Duodenal mucosa (tissue), 2 donors: ENCODE data around the gene SERTAD4.

Experiments used
- H3K27ac ChIP-seq: one replicate; pipeline ENCODE4 v1.7.0; 2013; ENCODE audit warnings: low read depth, low read length
- H3K27me3 ChIP-seq, 2 donors: one replicate each; pipeline ENCODE4 v1.7.0; 2013; ENCODE audit warnings: low read length in 2 of 2, control low read depth in 1 of 2; ENCODE audit not compliant: insufficient read depth in 2 of 2, control insufficient read depth in 1 of 2
- H3K36me3 ChIP-seq, 2 donors: one replicate each; pipeline ENCODE4 v1.7.0; 2013; ENCODE audit warnings: low read length in 2 of 2, control low read depth in 1 of 2; ENCODE audit not compliant: insufficient read depth in 2 of 2, control insufficient read depth in 1 of 2
- H3K4me1 ChIP-seq, 2 donors: one replicate each; pipeline ENCODE4 v1.7.0; 2013; ENCODE audit warnings: low read length in 2 of 2, control low read depth in 1 of 2; ENCODE audit not compliant: insufficient read depth in 2 of 2, control insufficient read depth in 1 of 2
- H3K4me3 ChIP-seq, 2 donors: one replicate each; pipeline ENCODE4 v1.7.0; 2013; ENCODE audit warnings: low read length in 2 of 2, low read depth in 1 of 2
- H3K9ac ChIP-seq, 2 donors: one replicate each; pipeline ENCODE4 v1.7.0; 2013; ENCODE audit warnings: low read length in 2 of 2, low read depth in 1 of 2
- H3K9me3 ChIP-seq, 2 donors: one replicate each; pipeline ENCODE4 v1.7.0; 2013; ENCODE audit warnings: low read length in 2 of 2, control low read depth in 1 of 2; ENCODE audit not compliant: control insufficient read depth in 1 of 2

SERTAD4 gene

GRCh38 chr1:210207597-210208450 is 24.8 kb upstream of the SERTAD4 start:
- Histone ChIP-seq H3K4me3 (no peak overlapping the region), H3K9ac (no peak overlapping the region), H3K9me3 (no peaks in the 10 kb centered on the region), H3K4me1 (no peaks in the 10 kb centered on the region), H3K36me3 (no peaks in the 10 kb centered on the region), H3K27me3 (no peaks in the 10 kb centered on the region), H3K27ac (no peak overlapping the region)

- Histone ChIP-seq H3K27ac (no peak overlapping the region), H3K27me3 (no peaks in the 10 kb centered on the region), H3K36me3 (no peaks in the 10 kb centered on the region), H3K4me3 (no peak overlapping the region), H3K9me3 (no peaks in the 10 kb centered on the region), H3K4me1 (no peaks in the 10 kb centered on the region), H3K9ac (no peak overlapping the region)
Observed at GRCh38 chr1:210213335-210213734, 19.3 kb upstream of the SERTAD4 start.

- Histone ChIP-seq H3K27me3 (no peaks in the 10 kb centered on the region), H3K27ac (no peak overlapping the region), H3K9me3 (no peaks in the 10 kb centered on the region), H3K9ac (no peak overlapping the region), H3K4me3 (no peak overlapping the region), H3K4me1 (no peaks in the 10 kb centered on the region), H3K36me3 (no peaks in the 10 kb centered on the region)
Observed at GRCh38 chr1:210214573-210215409, 17.8 kb upstream of the SERTAD4 start.

- Histone ChIP-seq H3K4me1 (peaks cover 0 to 4% of the 10 kb centered on the region in 2 donors), H3K27me3 (no peaks in the 10 kb centered on the region), H3K9me3 (no peaks in the 10 kb centered on the region), H3K4me3 (no peak overlapping the region), H3K27ac (no peak overlapping the region), H3K36me3 (no peaks in the 10 kb centered on the region), H3K9ac (no peak overlapping the region)
Observed at GRCh38 chr1:210217482-210217881, 15.1 kb upstream of the SERTAD4 start.

- H3K4me3 ChIP-seq = no peak overlapping the region
Observed at GRCh38 chr1:210218047-210218446, 14.5 kb upstream of the SERTAD4 start.

GRCh38 chr1:210222340-210223006 is 10.1 kb upstream of the SERTAD4 start:
- peak overlapping the region in 1 of 2 donors; percentile 20 for H3K9ac ChIP-seq
- no peak overlapping the region for H3K27ac ChIP-seq
- no peaks in the 10 kb centered on the region for H3K36me3 ChIP-seq
- H3K9me3 ChIP-seq = no peaks in the 10 kb centered on the region
- H3K4me3 ChIP-seq = no peak overlapping the region
- peaks cover 13 to 16% of the 10 kb centered on the region in 2 donors for H3K4me1 ChIP-seq
- no peaks in the 10 kb centered on the region for H3K27me3 ChIP-seq

More at GRCh38 chr1:210218047-210218446, 14.5 kb upstream of the SERTAD4 start:
- H3K9me3 ChIP-seq = no peaks in the 10 kb centered on the region
- H3K27me3 ChIP-seq = no peaks in the 10 kb centered on the region
- H3K9ac ChIP-seq = no peak overlapping the region
- no peak overlapping the region for H3K27ac ChIP-seq
- H3K36me3 ChIP-seq = no peaks in the 10 kb centered on the region
- H3K4me1 ChIP-seq = peaks cover 5 to 9% of the 10 kb centered on the region in 2 donors

- Histone ChIP-seq H3K4me1 (peaks cover 13 to 16% of the 10 kb centered on the region in 2 donors), H3K27ac (no peak overlapping the region), H3K9me3 (no peaks in the 10 kb centered on the region), H3K4me3 (no peak overlapping the region), H3K36me3 (no peaks in the 10 kb centered on the region), H3K27me3 (peaks cover 0 to 3% of the 10 kb centered on the region in 2 donors), H3K9ac (no peak overlapping the region)
Observed at GRCh38 chr1:210223226-210223904, 9.2 kb upstream of the SERTAD4 start.

- Histone ChIP-seq H3K9me3 (no peaks in the 10 kb centered on the region), H3K27ac (no peak overlapping the region), H3K36me3 (no peaks in the 10 kb centered on the region), H3K4me3 (no peak overlapping the region), H3K9ac (no peak overlapping the region), H3K27me3 (peaks cover 3 to 4% of the 10 kb centered on the region in 2 donors), H3K4me1 (peaks cover 6 to 7% of the 10 kb centered on the region in 2 donors)
Observed at GRCh38 chr1:210228158-210228557, 4.4 kb upstream of the SERTAD4 start.

GRCh38 chr1:210230149-210230695 is 2.4 kb upstream of the SERTAD4 start:
- Histone ChIP-seq H3K27ac (no peak overlapping the region), H3K4me3 (no peak overlapping the region), H3K9me3 (no peaks in the 10 kb centered on the region), H3K4me1 (peaks cover 0 to 12% of the 10 kb centered on the region in 2 donors), H3K9ac (no peak overlapping the region), H3K27me3 (peaks cover 4 to 6% of the 10 kb centered on the region in 2 donors), H3K36me3 (no peaks in the 10 kb centered on the region)
